ENCODE results near the gene TRIM39.

GRCh38 chr6:30360139-30360538 is 33.4 kb downstream of the TRIM39 start:
- TF ChIP-seq CTCF (IDR thresholded peaks at IDR 0.05 in 8 of 11, conservative IDR thresholded peaks at IDR 0.05 in 3 of 11) (no peak), POLR2A (IDR thresholded peaks at IDR 0.05) (no peak), POLR2AphosphoS5 (IDR thresholded peaks at IDR 0.05) (no peak)

Data from spleen (tissue), 7 donors.